Activated CD4-positive, alpha-beta T cell treated with anti-CD3 and anti-CD28 coated beads, Interleukin-2, amount 50 U/mL, for 24 hours (primary cell): ENCODE data around the gene EEF1AKMT3.

Experiments
- DNase-seq, 2 donors: peaks; one replicate each; pipeline ENCODE4 v3.0.0-alpha.2; 2020; ENCODE audit warnings: low read depth in 1 of 2, low spot score in 1 of 2

Gene EEF1AKMT3

GRCh38 chr12:57772429-57773322, at the start of gene EEF1AKMT3:
EEF1AKMT3 (plus strand) TSS chr12:57772614; CDS start chr12:57772725, 111 bp downstream.
- no peak for DNase-seq

GRCh38 chr12:57722716-57723629, 49.4 kb upstream of the EEF1AKMT3 start:
- DNase-seq, result no peak

- DNase-seq, result no peak
These were observed 48.8 kb upstream of the EEF1AKMT3 start for GRCh38 chr12:57723630-57723962.

- DNase-seq, result no peak
These were observed 48.1 kb upstream of the EEF1AKMT3 start for GRCh38 chr12:57724003-57724935.

- no peak for DNase-seq
These were observed 47.3 kb upstream of the EEF1AKMT3 start for GRCh38 chr12:57724936-57725740.

GRCh38 chr12:57725851-57726150, 46.6 kb upstream of the EEF1AKMT3 start:
- DNase-seq, result no peak

- no peak for DNase-seq
These were observed 46.1 kb upstream of the EEF1AKMT3 start for GRCh38 chr12:57726151-57726883.

- DNase-seq, result no peak
These were observed 45.3 kb upstream of the EEF1AKMT3 start for GRCh38 chr12:57726884-57727757.

- DNase-seq, result no peak
These were observed 44.5 kb upstream of the EEF1AKMT3 start for GRCh38 chr12:57727758-57728395.

- DNase-seq, result no peak
These were observed 43.0 kb upstream of the EEF1AKMT3 start for GRCh38 chr12:57729321-57729844.

- DNase-seq, result no peak
These were observed 41.9 kb upstream of the EEF1AKMT3 start for GRCh38 chr12:57730336-57731067.

- no peak for DNase-seq
These were observed 40.9 kb upstream of the EEF1AKMT3 start for GRCh38 chr12:57731411-57732080.

- DNase-seq, result no peak
These were observed 40.1 kb upstream of the EEF1AKMT3 start for GRCh38 chr12:57732270-57732669.

- no peak for DNase-seq
These were observed 39.5 kb upstream of the EEF1AKMT3 start for GRCh38 chr12:57732726-57733593.

- DNase-seq, result no peak
These were observed 38.5 kb upstream of the EEF1AKMT3 start for GRCh38 chr12:57733928-57734327.

- DNase-seq, result no peak
These were observed 37.8 kb upstream of the EEF1AKMT3 start for GRCh38 chr12:57734591-57734990.
